Smooth muscle cell (in vitro differentiated cells): ENCODE data around the gene CLEC2D. TPM values are rescaled to one million over a fixed set of nuclear protein-coding genes. Genes with fewer than 3 reads are reported as not detected.
"Not testable (repeated sequence)": the region's sequence is repeated elsewhere in the genome, so short reads cannot be mapped to it uniquely, and the experiment has no call there.

Experiments
- DNase-seq: peaks from one replicate; lab custom pipeline; 2025; ENCODE audit not compliant: unreplicated experiment; lab: John Stamatoyannopoulos, UW
- H2AFZ ChIP-seq: fragments of 200-600 bp; sonication (generic); 2 replicates; pipeline ENCODE4 v1.6.0; 2016; ENCODE audit warnings: antibody characterized with exemption, low read depth, mild to moderate bottlenecking
- H3F3A ChIP-seq: fragments of 200-600 bp; sonication (generic); 2 replicates; pipeline ENCODE4 v1.6.0; 2017; ENCODE audit warnings: antibody characterized with exemption, low read depth
- H3K27ac ChIP-seq: fragments of 200-600 bp; sonication (generic); 2 replicates; pipeline ENCODE4 v1.5.1; 2016; ENCODE audit warnings: low read depth, mild to moderate bottlenecking
- H3K27me3 ChIP-seq: fragments of 200-600 bp; sonication (generic); 2 replicates; pipeline ENCODE4 v1.6.1; 2016; ENCODE audit warnings: low read depth, mild to moderate bottlenecking
- H3K36me3 ChIP-seq: fragments of 200-600 bp; sonication (generic); 2 replicates; pipeline ENCODE4 v1.5.1; 2016; ENCODE audit warnings: low read depth
- H3K4me1 ChIP-seq: fragments of 200-600 bp; sonication (generic); 2 replicates; pipeline ENCODE4 v1.5.1; 2016; ENCODE audit warnings: low read depth
- H3K4me2 ChIP-seq: fragments of 200-600 bp; sonication (generic); 2 replicates; pipeline ENCODE4 v1.6.0; 2016; ENCODE audit warnings: mild to moderate bottlenecking
- H3K4me3 ChIP-seq: fragments of 200-600 bp; sonication (generic); 2 replicates; pipeline ENCODE4 v1.5.1; 2016; ENCODE audit warnings: mild to moderate bottlenecking
- H3K79me2 ChIP-seq: fragments of 200-600 bp; sonication (generic); 2 replicates; pipeline ENCODE4 v1.6.0; 2016; ENCODE audit warnings: low read depth, mild to moderate bottlenecking
- H3K9ac ChIP-seq: fragments of 200-600 bp; sonication (generic); 2 replicates; pipeline ENCODE4 v1.6.0; 2016; ENCODE audit warnings: low read depth
- H3K9me3 ChIP-seq: fragments of 200-600 bp; sonication (generic); replicated peaks from 2 replicates; pipeline ENCODE4 v1.5.1; 2016; ENCODE audit warnings: low read depth
- H4K20me1 ChIP-seq: fragments of 200-600 bp; sonication (generic); 2 replicates; pipeline ENCODE4 v1.6.0; 2016; ENCODE audit warnings: low read depth
- CTCF ChIP-seq: fragments of 200-600 bp; sonication (generic); IDR thresholded peaks from 2 replicates; pipeline ENCODE4 v1.5.1; 2017; ENCODE audit warnings: borderline replicate concordance, mild to moderate bottlenecking, antibody characterized with exemption; ENCODE audit not compliant: insufficient read depth, poor library complexity, severe bottlenecking
- WGBS: methylation state at CpG from one replicate; pipeline ENCODE4 v1.1.7; 2016; ENCODE audit warnings: low lambda C conversion rate; 5-methylcytosine and 5-hydroxymethylcytosine counted together
- polyA plus RNA-seq: library from polyadenylated mRNA; unstranded; fragments of >200 nt; fragmentation: Nextera tagmentation; extraction: Ambion mirVana; gene quantifications from 2 replicates; pipeline ENCODE4 v1.2.1, GENCODE V29; 2016
- total RNA-seq: library from RNA; depleted of rRNA; stranded (reverse); fragments of >200 nt; gene quantifications from 2 replicates; pipeline ENCODE4 v1.2.3, GENCODE V29; 2014

CLEC2D gene
- total and polyA plus RNA-seq, 2 experiments from 2014 or later = 2.2 to 5.8 TPM

GRCh38 chr12:9687228-9687627 is 17.7 kb downstream of the CLEC2D start:
- Histone ChIP-seq H3K9me3 (no peaks in the 10 kb centered on the region), H3K4me3 (no peak overlapping the region), H3K27me3 (no peaks in the 10 kb centered on the region), H3K36me3 (peaks cover 19% of the 10 kb centered on the region), H3K4me2 (no peak overlapping the region), H3K79me2 (no peaks in the 10 kb centered on the region), H4K20me1 (no peaks in the 10 kb centered on the region), H3K9ac (no peak overlapping the region), H2AFZ (no peak overlapping the region), H3F3A (no peaks in the 10 kb centered on the region), H3K4me1 (no peaks in the 10 kb centered on the region), H3K27ac (no peak overlapping the region)
- no peak for TF ChIP-seq CTCF
- WGBS = 75% methylated on average over 1 of the region's 1 CpG
- DNase-seq = no peak

- Histone ChIP-seq H3K4me3 (no peak overlapping the region), H3K79me2 (no peaks in the 10 kb centered on the region), H3K9me3 (no peaks in the 10 kb centered on the region), H3K27me3 (no peaks in the 10 kb centered on the region), H3K36me3 (peaks cover 38% of the 10 kb centered on the region), H3K4me1 (no peaks in the 10 kb centered on the region), H2AFZ (no peak overlapping the region), H4K20me1 (no peaks in the 10 kb centered on the region), H3K4me2 (no peak overlapping the region), H3F3A (no peaks in the 10 kb centered on the region), H3K27ac (no peak overlapping the region), H3K9ac (no peak overlapping the region)
- 100% methylated on average over 1 of the region's 1 CpG for WGBS
- DNase-seq = no peak
- TF ChIP-seq CTCF = no peak
These were observed 23.4 kb downstream of the CLEC2D start for GRCh38 chr12:9692909-9693308.

GRCh38 chr12:9694241-9694640 is 24.7 kb downstream of the CLEC2D start:
- H4K20me1 ChIP-seq = no peaks in the 10 kb centered on the region
- no peak overlapping the region for H2AFZ ChIP-seq
- WGBS = 82% methylated on average over 1 of the region's 1 CpG
- H3K27me3 ChIP-seq = no peaks in the 10 kb centered on the region
- no peaks in the 10 kb centered on the region for H3K4me1 ChIP-seq
- H3K36me3 ChIP-seq = peaks cover 30% of the 10 kb centered on the region
- H3F3A ChIP-seq = no peaks in the 10 kb centered on the region
- no peak overlapping the region for H3K4me2 ChIP-seq
- no peak for TF ChIP-seq CTCF
- no peak for DNase-seq
- H3K27ac ChIP-seq = no peak overlapping the region
- H3K9me3 ChIP-seq = no peaks in the 10 kb centered on the region
- no peak overlapping the region for H3K9ac ChIP-seq
- no peaks in the 10 kb centered on the region for H3K79me2 ChIP-seq
- H3K4me3 ChIP-seq = no peak overlapping the region

- not testable (repeated sequence) for DNase-seq, H3F3A ChIP-seq, H3K27ac ChIP-seq, H4K20me1 ChIP-seq, H3K4me2 ChIP-seq, H2AFZ ChIP-seq, H3K4me3 ChIP-seq, H3K27me3 ChIP-seq, H3K9me3 ChIP-seq, H3K4me1 ChIP-seq, H3K79me2 ChIP-seq, H3K9ac ChIP-seq
- peaks cover 21% of the 10 kb centered on the region for H3K36me3 ChIP-seq
- WGBS = 96% methylated on average over 9 of the region's 9 CpGs
These were observed 25.6 kb downstream of the CLEC2D start for GRCh38 chr12:9695150-9695549.

DNA sequence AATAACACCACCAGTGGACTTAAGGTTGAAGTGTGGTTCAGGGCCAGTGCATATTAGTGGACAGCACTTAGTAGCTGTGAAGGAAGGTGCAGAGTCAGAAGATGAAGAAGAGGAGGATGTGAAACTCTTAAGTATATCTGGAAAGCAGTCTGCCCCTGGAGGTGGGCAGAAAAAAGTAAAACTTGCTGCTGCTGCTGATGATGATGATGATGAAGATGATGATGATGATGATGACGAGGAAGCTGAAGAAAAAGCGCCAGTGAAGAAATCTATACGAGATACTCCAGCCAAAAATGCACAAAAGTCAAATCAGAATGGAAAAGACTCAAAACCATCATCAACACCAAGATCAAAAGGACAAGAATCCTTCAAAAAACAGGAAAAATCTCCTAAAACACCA is 26.1 kb downstream of the CLEC2D start:
- H4K20me1 ChIP-seq, H3K4me2 ChIP-seq, H3K4me1 ChIP-seq, H3K27me3 ChIP-seq, H3F3A ChIP-seq, H2AFZ ChIP-seq, H3K27ac ChIP-seq, H3K4me3 ChIP-seq, H3K9me3 ChIP-seq, H3K79me2 ChIP-seq, DNase-seq, H3K9ac ChIP-seq: not testable (repeated sequence)
- peaks cover 21% of the 10 kb centered on the region for H3K36me3 ChIP-seq
- WGBS = 100% methylated on average over 3 of the region's 3 CpGs
